GM12878 (cell line): ENCODE measurements around the gene NOD1. TPM values are rescaled to one million over a fixed set of nuclear protein-coding genes. Genes with fewer than 3 reads are reported as not detected.
A peak's percentile ranks its signal among the peaks of the same experiment; 100 is the strongest.

Source experiments
- BACH1 ChIP-seq: fragments of 450-650 bp; IDR thresholded peaks from 2 replicates; pipeline ENCODE4 v1.6.1; 2017; ENCODE audit warnings: mild to moderate bottlenecking, borderline replicate concordance
- CBX5 ChIP-seq: sonication (generic); IDR thresholded peaks from 2 replicates; pipeline ENCODE4 v1.6.1; 2016; ENCODE audit warnings: low read depth, moderate library complexity, mild to moderate bottlenecking, inconsistent platforms
- CHD4 ChIP-seq: fragments of 200-600 bp; sonication (generic); IDR thresholded peaks from 2 replicates; pipeline ENCODE4 v1.6.1; 2016; ENCODE audit warnings: mild to moderate bottlenecking
- FOS ChIP-seq: IDR thresholded peaks from 3 replicates; pipeline ENCODE4 v1.6.1; 2011; ENCODE audit warnings: borderline replicate concordance; ENCODE audit not compliant: insufficient read length; ENCODE audit errors: extremely low read depth
- MEF2A ChIP-seq: IDR thresholded peaks from 2 replicates; pipeline ENCODE4 v1.6.1; 2011; ENCODE audit warnings: low read depth, mild to moderate bottlenecking, low read length, moderate library complexity; ENCODE audit not compliant: insufficient read depth
- MTA3 ChIP-seq: IDR thresholded peaks from 2 replicates; pipeline ENCODE4 v1.6.1; 2012; ENCODE audit warnings: low read length, inconsistent platforms, borderline replicate concordance
- NFYB ChIP-seq: IDR thresholded peaks from 2 replicates; pipeline ENCODE4 v1.6.1; 2011; ENCODE audit warnings: low read depth, mild to moderate bottlenecking, low read length, improper control_type of control experiment, moderate library complexity; ENCODE audit not compliant: insufficient read depth
- NR2C2 ChIP-seq: IDR thresholded peaks from 2 replicates; pipeline ENCODE4 v1.6.1; 2011; ENCODE audit warnings: borderline replicate concordance, low read depth; ENCODE audit not compliant: control insufficient read depth, insufficient read length
- PAX5 ChIP-seq: IDR thresholded peaks from 2 replicates; pipeline ENCODE4 v1.6.1; 2011; ENCODE audit warnings: low read depth, low read length, borderline replicate concordance
- RAD21 ChIP-seq: IDR thresholded peaks from 2 replicates; pipeline ENCODE4 v1.6.1; 2011; ENCODE audit warnings: mild to moderate bottlenecking, low read depth, low read length, moderate library complexity; ENCODE audit not compliant: insufficient read depth
- RAD51 ChIP-seq: fragments of 450-650 bp; IDR thresholded peaks from 2 replicates; pipeline ENCODE4 v1.6.1; 2016; ENCODE audit warnings: moderate library complexity, mild to moderate bottlenecking, inconsistent platforms
- RB1 ChIP-seq: fragments of 450-650 bp; formaldehyde crosslinking; IDR thresholded peaks from 2 replicates; pipeline ENCODE4 v1.6.1; 2017; ENCODE audit warnings: mild to moderate bottlenecking, borderline replicate concordance
- SIX5 ChIP-seq: IDR thresholded peaks from 2 replicates; pipeline ENCODE4 v1.6.1; 2011; ENCODE audit warnings: mild to moderate bottlenecking, low read depth, low read length, moderate library complexity; ENCODE audit not compliant: severe bottlenecking
- SREBF1 ChIP-seq: IDR thresholded peaks from 2 replicates; pipeline ENCODE4 v1.6.1; 2012; ENCODE audit warnings: mild to moderate bottlenecking, low read length
- ZBED1 ChIP-seq: IDR thresholded peaks from 2 replicates; pipeline ENCODE4 v1.6.1; 2016; ENCODE audit warnings: borderline replicate concordance
- ZZZ3 ChIP-seq: IDR thresholded peaks from 2 replicates; pipeline ENCODE4 v1.6.1; 2011; ENCODE audit warnings: low read depth; ENCODE audit not compliant: control insufficient read depth, insufficient read length
- polyA plus RNA-seq, 11 experiments: library from polyadenylated mRNA; depleted of rRNA in 4 of 11; unstranded in 6 of 11; stranded (reverse) in 5 of 11; fragments of >200 nt; fragmentation: Nextera tagmentation in 4 of 11; fragmentation: Illumina TruSeq in 1 of 11; extraction: Ambion mirVana in 4 of 11; extraction: Trizol in 1 of 11; gene quantifications; 1 replicate in 1 of 11; 2 replicates in 10 of 11; pipeline versions ENCODE4 v1.2.1 to v1.2.3, GENCODE V29; 2011 to 2016; ENCODE audit warnings: inconsistent platforms in 2 of 11, missing spikeins in 2 of 11, low read depth in 1 of 11
- total RNA-seq, 4 experiments: library from RNA; depleted of rRNA in 3 of 4; stranded (reverse); fragments of >200 nt in 3 of 4; fragmentation: Illumina TruSeq in 1 of 4; extraction: Trizol in 1 of 4; gene quantifications; 2 replicates each; pipeline versions ENCODE4 v1.2.1 to v1.2.3, GENCODE V29; 2013 to 2021
- TF ChIP-seq, protein P1 (sequence below): fragments of 450-650 bp; IDR thresholded peaks from 2 replicates; pipeline ENCODE4 v1.6.1; 2016; ENCODE audit warnings: mild to moderate bottlenecking, moderate library complexity, borderline replicate concordance
- TF ChIP-seq, protein P2 (sequence below): fragments of 150-350 bp; IDR thresholded peaks from 2 replicates; pipeline ENCODE4 v1.6.1; 2016; ENCODE audit warnings: low read depth, low read length
- TF ChIP-seq, protein P3 (sequence below): fragments of 450-650 bp; IDR thresholded peaks from 2 replicates; pipeline ENCODE4 v1.6.1; 2017; ENCODE audit warnings: low read depth, mild to moderate bottlenecking, moderate library complexity

Gene NOD1
- total and polyA plus RNA-seq, 10 of the 15 experiments (the other 5 are each of a cell fraction or from before 2014, with no cell fraction given), result 1.8 to 14.6 (median 8.9) TPM

DNA sequence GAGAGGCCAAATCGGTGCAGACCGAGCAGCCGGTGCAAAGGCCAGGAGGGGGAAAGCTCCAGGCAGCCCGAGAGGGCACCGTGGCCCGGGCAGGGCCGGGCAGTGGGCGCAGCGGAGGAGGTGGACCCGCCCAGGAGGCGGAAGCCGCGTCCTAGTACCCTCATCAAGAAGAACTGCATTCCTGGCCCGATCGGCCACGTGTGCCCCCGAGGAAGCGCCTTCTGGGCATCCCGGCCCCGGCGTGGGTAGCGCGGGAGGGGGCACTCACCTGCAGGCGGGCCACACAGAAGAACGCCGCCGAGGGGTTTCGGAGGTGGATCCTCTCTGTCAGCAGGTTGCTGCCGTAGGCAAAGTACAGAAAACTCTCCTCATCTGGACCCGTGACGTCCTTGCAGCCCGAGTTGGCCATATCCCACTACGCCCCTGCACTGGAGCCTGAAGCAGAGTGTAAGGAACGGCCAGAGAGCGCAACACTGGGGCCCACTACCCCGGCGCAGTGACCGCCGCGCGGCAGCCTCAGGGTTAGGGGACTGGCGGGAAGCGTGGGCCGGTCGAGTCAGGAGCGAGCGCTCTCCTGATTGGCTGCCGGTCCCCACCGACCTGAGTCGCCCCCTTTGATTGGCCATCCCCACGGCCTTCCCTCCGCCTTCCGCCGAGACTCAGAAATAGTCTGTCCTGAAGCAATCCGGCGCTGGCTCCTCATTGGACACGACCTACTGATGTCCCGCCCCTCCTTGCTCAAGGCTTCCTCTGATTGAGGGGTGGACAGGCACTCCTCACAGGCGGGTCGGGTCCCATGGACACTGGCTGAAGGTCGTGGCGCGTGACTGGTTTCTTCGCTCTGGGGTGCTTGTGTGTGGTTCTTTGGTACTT lies 26.0 kb upstream of the NOD1 start, which contains the start of gene GGCT (continued):
- TF ChIP-seq, protein P1, sequence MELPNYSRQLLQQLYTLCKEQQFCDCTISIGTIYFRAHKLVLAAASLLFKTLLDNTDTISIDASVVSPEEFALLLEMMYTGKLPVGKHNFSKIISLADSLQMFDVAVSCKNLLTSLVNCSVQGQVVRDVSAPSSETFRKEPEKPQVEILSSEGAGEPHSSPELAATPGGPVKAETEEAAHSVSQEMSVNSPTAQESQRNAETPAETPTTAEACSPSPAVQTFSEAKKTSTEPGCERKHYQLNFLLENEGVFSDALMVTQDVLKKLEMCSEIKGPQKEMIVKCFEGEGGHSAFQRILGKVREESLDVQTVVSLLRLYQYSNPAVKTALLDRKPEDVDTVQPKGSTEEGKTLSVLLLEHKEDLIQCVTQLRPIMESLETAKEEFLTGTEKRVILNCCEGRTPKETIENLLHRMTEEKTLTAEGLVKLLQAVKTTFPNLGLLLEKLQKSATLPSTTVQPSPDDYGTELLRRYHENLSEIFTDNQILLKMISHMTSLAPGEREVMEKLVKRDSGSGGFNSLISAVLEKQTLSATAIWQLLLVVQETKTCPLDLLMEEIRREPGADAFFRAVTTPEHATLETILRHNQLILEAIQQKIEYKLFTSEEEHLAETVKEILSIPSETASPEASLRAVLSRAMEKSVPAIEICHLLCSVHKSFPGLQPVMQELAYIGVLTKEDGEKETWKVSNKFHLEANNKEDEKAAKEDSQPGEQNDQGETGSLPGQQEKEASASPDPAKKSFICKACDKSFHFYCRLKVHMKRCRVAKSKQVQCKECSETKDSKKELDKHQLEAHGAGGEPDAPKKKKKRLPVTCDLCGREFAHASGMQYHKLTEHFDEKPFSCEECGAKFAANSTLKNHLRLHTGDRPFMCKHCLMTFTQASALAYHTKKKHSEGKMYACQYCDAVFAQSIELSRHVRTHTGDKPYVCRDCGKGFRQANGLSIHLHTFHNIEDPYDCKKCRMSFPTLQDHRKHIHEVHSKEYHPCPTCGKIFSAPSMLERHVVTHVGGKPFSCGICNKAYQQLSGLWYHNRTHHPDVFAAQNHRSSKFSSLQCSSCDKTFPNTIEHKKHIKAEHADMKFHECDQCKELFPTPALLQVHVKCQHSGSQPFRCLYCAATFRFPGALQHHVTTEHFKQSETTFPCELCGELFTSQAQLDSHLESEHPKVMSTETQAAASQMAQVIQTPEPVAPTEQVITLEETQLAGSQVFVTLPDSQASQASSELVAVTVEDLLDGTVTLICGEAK, result peak; percentile 75; the same call in 1 of the 2 replicates
- TF ChIP-seq, protein P2, sequence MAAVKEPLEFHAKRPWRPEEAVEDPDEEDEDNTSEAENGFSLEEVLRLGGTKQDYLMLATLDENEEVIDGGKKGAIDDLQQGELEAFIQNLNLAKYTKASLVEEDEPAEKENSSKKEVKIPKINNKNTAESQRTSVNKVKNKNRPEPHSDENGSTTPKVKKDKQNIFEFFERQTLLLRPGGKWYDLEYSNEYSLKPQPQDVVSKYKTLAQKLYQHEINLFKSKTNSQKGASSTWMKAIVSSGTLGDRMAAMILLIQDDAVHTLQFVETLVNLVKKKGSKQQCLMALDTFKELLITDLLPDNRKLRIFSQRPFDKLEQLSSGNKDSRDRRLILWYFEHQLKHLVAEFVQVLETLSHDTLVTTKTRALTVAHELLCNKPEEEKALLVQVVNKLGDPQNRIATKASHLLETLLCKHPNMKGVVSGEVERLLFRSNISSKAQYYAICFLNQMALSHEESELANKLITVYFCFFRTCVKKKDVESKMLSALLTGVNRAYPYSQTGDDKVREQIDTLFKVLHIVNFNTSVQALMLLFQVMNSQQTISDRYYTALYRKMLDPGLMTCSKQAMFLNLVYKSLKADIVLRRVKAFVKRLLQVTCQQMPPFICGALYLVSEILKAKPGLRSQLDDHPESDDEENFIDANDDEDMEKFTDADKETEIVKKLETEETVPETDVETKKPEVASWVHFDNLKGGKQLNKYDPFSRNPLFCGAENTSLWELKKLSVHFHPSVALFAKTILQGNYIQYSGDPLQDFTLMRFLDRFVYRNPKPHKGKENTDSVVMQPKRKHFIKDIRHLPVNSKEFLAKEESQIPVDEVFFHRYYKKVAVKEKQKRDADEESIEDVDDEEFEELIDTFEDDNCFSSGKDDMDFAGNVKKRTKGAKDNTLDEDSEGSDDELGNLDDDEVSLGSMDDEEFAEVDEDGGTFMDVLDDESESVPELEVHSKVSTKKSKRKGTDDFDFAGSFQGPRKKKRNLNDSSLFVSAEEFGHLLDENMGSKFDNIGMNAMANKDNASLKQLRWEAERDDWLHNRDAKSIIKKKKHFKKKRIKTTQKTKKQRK, result peak; percentile 7; the same call in 1 of the 2 replicates
- peak; percentile 5 for TF ChIP-seq SIX5
- TF ChIP-seq CBX5, result 0 out of 2 replicates have a peak, but pooled peaks have one; percentile 16
- TF ChIP-seq CHD4, result no peak
- TF ChIP-seq NFYB, result peak; percentile 95
- TF ChIP-seq NR2C2, result no peak
- no peak for TF ChIP-seq MEF2A
- TF ChIP-seq SREBF1, result peak; percentile 21; the same call in 1 of the 2 replicates
- TF ChIP-seq, protein P3, sequence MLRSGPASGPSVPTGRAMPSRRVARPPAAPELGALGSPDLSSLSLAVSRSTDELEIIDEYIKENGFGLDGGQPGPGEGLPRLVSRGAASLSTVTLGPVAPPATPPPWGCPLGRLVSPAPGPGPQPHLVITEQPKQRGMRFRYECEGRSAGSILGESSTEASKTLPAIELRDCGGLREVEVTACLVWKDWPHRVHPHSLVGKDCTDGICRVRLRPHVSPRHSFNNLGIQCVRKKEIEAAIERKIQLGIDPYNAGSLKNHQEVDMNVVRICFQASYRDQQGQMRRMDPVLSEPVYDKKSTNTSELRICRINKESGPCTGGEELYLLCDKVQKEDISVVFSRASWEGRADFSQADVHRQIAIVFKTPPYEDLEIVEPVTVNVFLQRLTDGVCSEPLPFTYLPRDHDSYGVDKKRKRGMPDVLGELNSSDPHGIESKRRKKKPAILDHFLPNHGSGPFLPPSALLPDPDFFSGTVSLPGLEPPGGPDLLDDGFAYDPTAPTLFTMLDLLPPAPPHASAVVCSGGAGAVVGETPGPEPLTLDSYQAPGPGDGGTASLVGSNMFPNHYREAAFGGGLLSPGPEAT, result no peak; the same call in 1 of the 2 replicates
- no peak for TF ChIP-seq MTA3
- no peak for TF ChIP-seq RAD21
- peak; percentile 92; the same call in 1 of the 2 replicates for TF ChIP-seq RB1
- no peak for TF ChIP-seq RAD51
- TF ChIP-seq ZBED1, result no peak
- TF ChIP-seq BACH1, result peak; percentile 75
- TF ChIP-seq FOS, result peak; percentile 54
- TF ChIP-seq PAX5, result 0 out of 2 replicates have a peak, but pooled peaks have one; percentile 35
- no peak for TF ChIP-seq ZZZ3
